Sigmoid colon (tissue), 4 donors: ENCODE measurements around the gene DSC3.

Source experiments
- CTCF ChIP-seq, 4 experiments: fragments of 450-650 bp in 3 of 4; fragments of 200-600 bp in 1 of 4; IDR thresholded peaks; one replicate each; pipeline ENCODE4 v1.5.1; 2016 to 2019; ENCODE audit warnings: antibody characterized with exemption in 4 of 4, mild to moderate bottlenecking in 3 of 4, moderate library complexity in 2 of 4
- POLR2A ChIP-seq, 2 donors: fragments of 450-650 bp; IDR thresholded peaks; one replicate each; pipeline ENCODE4 v1.6.1; 2016; ENCODE audit warnings: antibody characterized with exemption in 2 of 2, mild to moderate bottlenecking in 2 of 2, moderate library complexity in 2 of 2
- POLR2AphosphoS5 ChIP-seq, 4 donors: sonication (generic); formaldehyde crosslinking; IDR thresholded peaks; one replicate each; pipeline ENCODE4 v1.6.1; 2017; ENCODE audit warnings: antibody characterized with exemption in 4 of 4

GRCh38 chr18:31079973-31080372 is 37.4 kb upstream of the DSC3 start:
- TF ChIP-seq CTCF (IDR thresholded peaks at IDR 0.05) (no peak), POLR2A (IDR thresholded peaks at IDR 0.05) (no peak), POLR2AphosphoS5 (IDR thresholded peaks at IDR 0.05) (no peak)
